Measurements from ENCODE around the gene MAFG.
"Not testable (repeated sequence)": the region's sequence is repeated elsewhere in the genome, so short reads cannot be mapped to it uniquely, and the experiment has no call there.

Gene MAFG

GRCh38 chr17:81957691-81958432 is 30.3 kb upstream of the MAFG start:
- DNase-seq = no peak

- no peak for DNase-seq
These were observed 29.4 kb upstream of the MAFG start for GRCh38 chr17:81956607-81957589.

- DNase-seq = no peak
These were observed 28.4 kb upstream of the MAFG start for GRCh38 chr17:81955756-81956544.

- DNase-seq = no peak
These were observed 27.6 kb upstream of the MAFG start for GRCh38 chr17:81955058-81955681.

- no peak for DNase-seq
These were observed 26.9 kb upstream of the MAFG start for GRCh38 chr17:81954131-81955057.

GRCh38 chr17:81953443-81953842 is 25.9 kb upstream of the MAFG start:
- DNase-seq = not testable (repeated sequence)

- no peak for DNase-seq
These were observed 25.3 kb upstream of the MAFG start for GRCh38 chr17:81952792-81953228.

- DNase-seq = no peak
These were observed 24.5 kb upstream of the MAFG start for GRCh38 chr17:81951785-81952684.

GRCh38 chr17:81950501-81950900 is 23.0 kb upstream of the MAFG start:
- DNase-seq = no peak

GRCh38 chr17:81948635-81949378 is 21.3 kb upstream of the MAFG start:
- no peak for DNase-seq

- no peak for DNase-seq
These were observed 19.7 kb upstream of the MAFG start, which contains the start of gene MYADML2 for GRCh38 chr17:81947189-81947588. Gene MYADML2, minus strand, starts transcription at chr17:81947233. Its CDS starts 5,492 bp downstream, at chr17:81941741.

GRCh38 chr17:81944858-81945257 is 17.3 kb upstream of the MAFG start:
- DNase-seq = no peak

GRCh38 chr17:81942167-81942553 is 14.6 kb upstream of the MAFG start:
- no peak for DNase-seq

- no peak for DNase-seq
These were observed 14.1 kb upstream of the MAFG start for GRCh38 chr17:81941484-81942166.

GRCh38 chr17:81940538-81941483 is 13.3 kb upstream of the MAFG start:
- DNase-seq = no peak

- no peak for DNase-seq
These were observed 12.4 kb upstream of the MAFG start for GRCh38 chr17:81939881-81940385.

GRCh38 chr17:81939218-81939617 is 11.7 kb upstream of the MAFG start:
- no peak for DNase-seq

All from stimulated activated CD8-positive, alpha-beta memory T cell treated with anti-CD3 and anti-CD28 coated beads, Interleukin-4, amount 100 ng/mL, for 48 hours (primary cell).